Uterus (tissue), 2 donors: ENCODE data around the gene GRWD1.

ENCODE experiments used
- POLR2A ChIP-seq, 2 donors: fragments of 450-650 bp; IDR thresholded peaks; one replicate each; pipeline ENCODE4 v1.6.1; 2016; ENCODE audit warnings: antibody characterized with exemption in 2 of 2, mild to moderate bottlenecking in 1 of 2, moderate library complexity in 1 of 2
- TF ChIP-seq, protein P1 (sequence below), 4 experiments: fragments of 200-600 bp in 2 of 4; fragments of 450-650 bp in 2 of 4; sonication (generic) in 2 of 4; IDR thresholded peaks; one replicate each; pipeline ENCODE4 v1.5.1; 2016 to 2019; ENCODE audit warnings: antibody characterized with exemption in 4 of 4, mild to moderate bottlenecking in 2 of 4, moderate library complexity in 1 of 4

DNA sequence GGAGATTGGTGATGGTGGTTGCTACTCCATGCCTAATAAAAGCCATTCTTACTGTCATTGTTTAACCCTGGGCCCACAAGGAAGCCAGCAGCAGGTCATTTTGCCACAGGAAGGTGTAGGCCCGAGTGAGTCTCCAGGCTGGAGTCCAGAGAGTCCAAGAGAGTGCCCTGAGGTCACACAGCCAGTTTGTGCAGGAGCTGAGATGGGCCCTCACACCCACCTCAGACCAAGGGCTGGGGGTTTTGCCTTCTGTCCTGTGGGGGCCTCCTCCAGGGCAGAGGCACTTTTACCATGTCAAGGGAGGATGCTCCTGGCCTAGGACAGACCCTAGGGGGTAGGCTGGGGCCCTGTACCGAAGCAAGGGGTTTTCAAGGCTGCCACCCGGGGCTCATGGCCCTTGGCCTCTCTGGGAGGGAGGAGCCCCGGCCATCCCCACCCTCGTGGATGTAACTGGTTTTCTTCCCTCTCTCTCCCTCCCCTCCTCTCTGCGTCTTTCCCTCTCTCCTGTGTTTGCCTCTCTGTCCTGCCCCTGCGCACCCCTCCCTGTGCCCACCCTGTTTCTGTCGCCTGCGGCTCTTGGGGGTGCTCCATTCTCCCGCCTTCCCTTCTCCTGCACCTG is 31.4 kb downstream of the GRWD1 start:
- TF ChIP-seq, protein P1, sequence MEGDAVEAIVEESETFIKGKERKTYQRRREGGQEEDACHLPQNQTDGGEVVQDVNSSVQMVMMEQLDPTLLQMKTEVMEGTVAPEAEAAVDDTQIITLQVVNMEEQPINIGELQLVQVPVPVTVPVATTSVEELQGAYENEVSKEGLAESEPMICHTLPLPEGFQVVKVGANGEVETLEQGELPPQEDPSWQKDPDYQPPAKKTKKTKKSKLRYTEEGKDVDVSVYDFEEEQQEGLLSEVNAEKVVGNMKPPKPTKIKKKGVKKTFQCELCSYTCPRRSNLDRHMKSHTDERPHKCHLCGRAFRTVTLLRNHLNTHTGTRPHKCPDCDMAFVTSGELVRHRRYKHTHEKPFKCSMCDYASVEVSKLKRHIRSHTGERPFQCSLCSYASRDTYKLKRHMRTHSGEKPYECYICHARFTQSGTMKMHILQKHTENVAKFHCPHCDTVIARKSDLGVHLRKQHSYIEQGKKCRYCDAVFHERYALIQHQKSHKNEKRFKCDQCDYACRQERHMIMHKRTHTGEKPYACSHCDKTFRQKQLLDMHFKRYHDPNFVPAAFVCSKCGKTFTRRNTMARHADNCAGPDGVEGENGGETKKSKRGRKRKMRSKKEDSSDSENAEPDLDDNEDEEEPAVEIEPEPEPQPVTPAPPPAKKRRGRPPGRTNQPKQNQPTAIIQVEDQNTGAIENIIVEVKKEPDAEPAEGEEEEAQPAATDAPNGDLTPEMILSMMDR (IDR thresholded peaks at IDR 0.05) = no peak
- TF ChIP-seq POLR2A (IDR thresholded peaks at IDR 0.05) = no peak
